H9 (cell line): Measurements from ENCODE around the gene WDR5. TPM values are rescaled to one million over a fixed set of nuclear protein-coding genes. Genes with fewer than 3 reads are reported as not detected.
A peak's percentile ranks its signal among the peaks of the same experiment; 100 is the strongest.

ENCODE experiments used
- DNase-seq: peaks from one replicate; pipeline ENCODE4 v3.0.0-alpha.2; 2017
- H2AFZ ChIP-seq: one replicate; pipeline ENCODE4 v1.6.1; 2013; ENCODE audit warnings: mild to moderate bottlenecking, low read length, control low read depth, moderate library complexity
- H2AK5ac ChIP-seq: 2 replicates; pipeline ENCODE4 v1.6.1; 2013; ENCODE audit warnings: low read length, control low read depth, mixed read lengths; ENCODE audit not compliant: insufficient read length
- H2BK120ac ChIP-seq: one replicate; pipeline ENCODE4 v1.6.1; 2013; ENCODE audit warnings: low read depth, mild to moderate bottlenecking, low read length, control low read depth, inconsistent platforms; ENCODE audit not compliant: poor library complexity, severe bottlenecking
- H2BK12ac ChIP-seq: 2 replicates; pipeline ENCODE4 v1.6.1; 2013; ENCODE audit warnings: low read length, control low read depth, mixed read lengths, low read depth; ENCODE audit not compliant: insufficient read length
- H2BK15ac ChIP-seq: 2 replicates; pipeline ENCODE4 v1.6.1; 2013; ENCODE audit warnings: low read depth, low read length, control low read depth
- H2BK20ac ChIP-seq: one replicate; pipeline ENCODE4 v1.6.1; 2013; ENCODE audit warnings: low read depth, mild to moderate bottlenecking, low read length, control low read depth, inconsistent platforms; ENCODE audit not compliant: poor library complexity, severe bottlenecking
- H2BK5ac ChIP-seq: 2 replicates; pipeline ENCODE4 v1.6.1; 2013; ENCODE audit warnings: low read length, control low read depth, mixed read lengths; ENCODE audit not compliant: insufficient read length
- H3K14ac ChIP-seq: 2 replicates; pipeline ENCODE4 v1.6.1; 2013; ENCODE audit warnings: low read length, control low read depth; ENCODE audit not compliant: insufficient read depth
- H3K18ac ChIP-seq: 2 replicates; pipeline ENCODE4 v1.6.1; 2013; ENCODE audit warnings: low read depth, mild to moderate bottlenecking, mixed read lengths, low read length, control low read depth; ENCODE audit not compliant: insufficient read length
- H3K23ac ChIP-seq: 2 replicates; pipeline ENCODE4 v1.6.1; 2013; ENCODE audit warnings: low read length, control low read depth, mixed read lengths, low read depth; ENCODE audit not compliant: insufficient read length
- H3K23me2 ChIP-seq: 2 replicates; pipeline ENCODE4 v1.6.1; 2013; ENCODE audit warnings: low read depth, mild to moderate bottlenecking, mixed read lengths, low read length, control low read depth; ENCODE audit not compliant: insufficient read length, poor library complexity, severe bottlenecking
- H3K27ac ChIP-seq: 2 replicates; pipeline ENCODE4 v1.5.1; 2013; ENCODE audit warnings: low read length, control low read depth, mixed read lengths, low read depth; ENCODE audit not compliant: insufficient read length
- H3K27me3 ChIP-seq: 2 replicates; pipeline ENCODE4 v1.6.1; 2013; ENCODE audit warnings: low read length, control low read depth, inconsistent platforms; ENCODE audit not compliant: insufficient read depth
- H3K4ac ChIP-seq: 2 replicates; pipeline ENCODE4 v1.6.1; 2013; ENCODE audit warnings: low read depth, mild to moderate bottlenecking, control low read depth, inconsistent platforms, low read length, moderate library complexity
- H3K4me1 ChIP-seq: 2 replicates; pipeline ENCODE4 v1.6.1; 2013; ENCODE audit warnings: low read length, control low read depth, inconsistent platforms; ENCODE audit not compliant: insufficient read depth
- H3K4me2 ChIP-seq: 2 replicates; pipeline ENCODE4 v1.6.1; 2013; ENCODE audit warnings: low read length, control low read depth, mixed read lengths; ENCODE audit not compliant: insufficient read length, insufficient read depth
- H3K56ac ChIP-seq: 2 replicates; pipeline ENCODE4 v1.6.1; 2013; ENCODE audit warnings: low read depth, mild to moderate bottlenecking, mixed read lengths, low read length, control low read depth; ENCODE audit not compliant: insufficient read length
- H3K79me1 ChIP-seq: 2 replicates; pipeline ENCODE4 v1.6.1; 2013; ENCODE audit warnings: low read depth, mild to moderate bottlenecking, moderate library complexity, low read length, control low read depth, inconsistent platforms; ENCODE audit not compliant: insufficient read depth, poor library complexity, severe bottlenecking
- H3K79me2 ChIP-seq: 2 replicates; pipeline ENCODE4 v1.6.1; 2013; ENCODE audit warnings: low read length, control low read depth, inconsistent platforms; ENCODE audit not compliant: insufficient read depth
- H3K9ac ChIP-seq: 2 replicates; pipeline ENCODE4 v1.6.1; 2013; ENCODE audit warnings: low read length, control low read depth, mixed read lengths; ENCODE audit not compliant: insufficient read length; ENCODE audit errors: extremely low read depth
- H3K9me3 ChIP-seq: one replicate; pipeline ENCODE4 v1.6.1; 2013; ENCODE audit warnings: low read depth, low read length, inconsistent platforms; ENCODE audit not compliant: control insufficient read depth
- H3T11ph ChIP-seq: one replicate; pipeline ENCODE4 v1.6.1; 2013; ENCODE audit warnings: mild to moderate bottlenecking, low read length, control low read depth, inconsistent platforms
- H4K20me1 ChIP-seq: one replicate; pipeline ENCODE4 v1.6.1; 2013; ENCODE audit not compliant: control insufficient read depth, insufficient read length, insufficient read depth
- H4K5ac ChIP-seq: 2 replicates; pipeline ENCODE4 v1.6.1; 2013; ENCODE audit warnings: low read depth, mild to moderate bottlenecking, mixed read lengths, low read length, control low read depth; ENCODE audit not compliant: insufficient read length
- H4K8ac ChIP-seq: replicated peaks from 2 replicates; pipeline ENCODE4 v1.6.1; 2013; ENCODE audit warnings: low read length, control low read depth, mixed read lengths, low read depth; ENCODE audit not compliant: insufficient read length
- H4K91ac ChIP-seq: 2 replicates; pipeline ENCODE4 v1.6.1; 2013; ENCODE audit warnings: low read depth, mild to moderate bottlenecking, moderate library complexity, mixed read lengths, low read length, control low read depth; ENCODE audit not compliant: insufficient read length
- H3K27ac Mint-ChIP-seq, 3 experiments: 2 replicates in 2 of 3; 3 replicates in 1 of 3; pipeline ENCODE4 v1.8.0; 2020 to 2021; ENCODE audit warnings: mixed read lengths in 3 of 3, mild to moderate bottlenecking in 1 of 3, moderate library complexity in 1 of 3
- H3K27me3 Mint-ChIP-seq: 2 replicates; pipeline ENCODE4 v1.8.0; 2021; ENCODE audit warnings: low read depth, mild to moderate bottlenecking, moderate library complexity, mixed read lengths
- H3K36me3 Mint-ChIP-seq, 3 experiments: 2 replicates in 2 of 3; 3 replicates in 1 of 3; pipeline ENCODE4 v1.8.0; 2020 to 2021; ENCODE audit warnings: low read depth in 3 of 3, mixed read lengths in 3 of 3; ENCODE audit not compliant: insufficient read depth in 1 of 3
- H3K4me1 Mint-ChIP-seq, 2 experiments: 2 replicates each; pipeline ENCODE4 v1.8.0; 2020; ENCODE audit warnings: mixed read lengths in 2 of 2
- H3K4me3 Mint-ChIP-seq, 2 experiments: 2 replicates in 1 of 2; 3 replicates in 1 of 2; pipeline ENCODE4 v1.8.0; 2020 to 2021; ENCODE audit warnings: mild to moderate bottlenecking in 2 of 2, mixed read lengths in 2 of 2, moderate library complexity in 1 of 2
- H3K9me3 Mint-ChIP-seq, 2 experiments: 2 replicates in 1 of 2; 3 replicates in 1 of 2; pipeline ENCODE4 v1.8.0; 2020; ENCODE audit warnings: mild to moderate bottlenecking in 2 of 2, mixed read lengths in 2 of 2, moderate library complexity in 1 of 2
- CTCF ChIP-seq: fragments of 200-600 bp; sonication (generic); conservative IDR thresholded peaks from 3 replicates; pipeline ENCODE4 v1.8.0; 2021; ENCODE audit warnings: antibody characterized with exemption, mild to moderate bottlenecking
- WGBS: extraction: QIAGEN DNeasy Blood & Tissue Kit; methylation state at CpG from one replicate; pipeline ENCODE4 v1.1.7; 2013; ENCODE audit warnings: missing lambda C conversion rate, low lambda C conversion rate, mixed read lengths; ENCODE audit not compliant: insufficient read length; ENCODE audit errors: extremely low coverage; 5-methylcytosine and 5-hydroxymethylcytosine counted together
- total RNA-seq: library from RNA; stranded (reverse); gene quantifications from 2 replicates; pipeline ENCODE4 v1.2.1, GENCODE V29; 2021

WDR5 gene
- total RNA-seq, 1 experiment from 2014 or later: 72.3 TPM

- Mint-ChIP-seq H3K27me3 (no peaks in the 10 kb centered on the region), H3K4me3 (peak overlapping the region in 1 of 2 experiments; percentile 56; a peak in 3 of 5 replicates), H3K27ac (no peak overlapping the region), H3K9me3 (no peaks in the 10 kb centered on the region), H3K36me3 (no peaks in the 10 kb centered on the region), H3K4me1 (peaks cover 0 to 16% of the 10 kb centered on the region in 2 experiments; a peak in 2 of 4 replicates)
- no peak overlapping the region for H4K5ac ChIP-seq
- H2BK12ac ChIP-seq: no peak overlapping the region
- DNase-seq: no peak
- no peak overlapping the region for H2BK5ac ChIP-seq
- no peak overlapping the region for H3K18ac ChIP-seq
- H4K91ac ChIP-seq: no peak overlapping the region
- no peak overlapping the region for H3K4me2 ChIP-seq
- H3K4me1 ChIP-seq: no peaks in the 10 kb centered on the region; the same call in 1 of the 2 replicates
- H2BK15ac ChIP-seq: no peak overlapping the region
- H3K9me3 ChIP-seq: no peaks in the 10 kb centered on the region
- no peak overlapping the region for H3T11ph ChIP-seq
- no peak overlapping the region for H3K23ac ChIP-seq
- TF ChIP-seq CTCF: no peak
- no peaks in the 10 kb centered on the region for H4K20me1 ChIP-seq
- H4K8ac ChIP-seq: no peak overlapping the region
- no peak overlapping the region for H3K27ac ChIP-seq
- H2BK120ac ChIP-seq: no peak overlapping the region
- H2AK5ac ChIP-seq: no peak overlapping the region
- no peak overlapping the region for H3K56ac ChIP-seq
- no peak overlapping the region for H3K9ac ChIP-seq
- no CpG with 5 or more reads among the region's 29 CpGs for WGBS
- H3K4ac ChIP-seq: no peak overlapping the region
- no peaks in the 10 kb centered on the region for H3K79me1 ChIP-seq
- no peaks in the 10 kb centered on the region for H3K79me2 ChIP-seq
- no peaks in the 10 kb centered on the region; the same call in 1 of the 2 replicates for H3K27me3 ChIP-seq
- H2AFZ ChIP-seq: no peak overlapping the region
- no peaks in the 10 kb centered on the region for H3K23me2 ChIP-seq
- no peak overlapping the region for H3K14ac ChIP-seq
- no peak overlapping the region for H2BK20ac ChIP-seq
These were observed 54.6 kb downstream of the WDR5 start for GRCh38 chr9:134190232-134191121.
